Middle frontal gyrus (tissue), 1 donor: ENCODE results near the gene ARHGAP12.

Experiments used
- DNase-seq: peaks from one replicate; pipeline ENCODE4 v3.0.0-alpha.2; 2015; ENCODE audit warnings: low spot score; ENCODE audit errors: extremely low spot score

The ARHGAP12 gene

DNA sequence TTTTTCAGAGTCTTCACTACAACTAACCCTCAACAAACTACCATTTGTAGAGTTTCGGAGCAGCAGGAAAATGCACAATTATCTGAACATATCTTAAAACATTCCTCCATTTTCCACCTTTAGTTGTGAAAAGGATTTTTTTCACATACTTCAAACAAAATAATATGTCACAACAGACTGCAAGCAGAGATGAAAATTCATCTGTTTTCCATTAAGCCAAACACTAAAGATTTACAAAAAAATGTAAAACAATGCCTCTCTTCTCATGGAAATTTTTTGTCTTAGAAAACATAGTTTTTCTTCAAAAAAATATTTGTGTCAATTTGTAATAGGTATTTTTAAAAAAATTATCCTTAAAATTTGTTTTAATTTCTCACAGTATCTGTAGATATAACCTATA lies 98.9 kb downstream of the ARHGAP12 start:
- DNase-seq = no peak

DNA sequence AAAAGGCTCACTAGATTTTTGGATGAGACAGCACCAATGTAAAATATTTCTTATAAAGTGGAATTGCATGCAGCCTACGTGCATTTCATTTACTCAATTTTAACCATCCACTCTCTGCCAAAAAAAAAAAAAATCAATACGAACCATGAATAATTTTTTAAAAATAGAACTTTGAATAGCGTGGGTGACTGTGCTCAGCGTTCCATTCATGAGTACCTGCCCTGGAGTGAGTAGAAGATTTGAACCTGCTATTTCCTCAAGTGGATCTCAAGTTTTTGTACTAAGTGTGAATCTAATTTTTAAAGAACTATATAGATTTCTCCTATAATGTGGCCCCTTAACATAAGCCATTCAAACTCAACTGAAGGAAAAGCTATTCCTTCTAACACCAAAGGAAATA lies 105.3 kb downstream of the ARHGAP12 start:
- no peak for DNase-seq

DNA sequence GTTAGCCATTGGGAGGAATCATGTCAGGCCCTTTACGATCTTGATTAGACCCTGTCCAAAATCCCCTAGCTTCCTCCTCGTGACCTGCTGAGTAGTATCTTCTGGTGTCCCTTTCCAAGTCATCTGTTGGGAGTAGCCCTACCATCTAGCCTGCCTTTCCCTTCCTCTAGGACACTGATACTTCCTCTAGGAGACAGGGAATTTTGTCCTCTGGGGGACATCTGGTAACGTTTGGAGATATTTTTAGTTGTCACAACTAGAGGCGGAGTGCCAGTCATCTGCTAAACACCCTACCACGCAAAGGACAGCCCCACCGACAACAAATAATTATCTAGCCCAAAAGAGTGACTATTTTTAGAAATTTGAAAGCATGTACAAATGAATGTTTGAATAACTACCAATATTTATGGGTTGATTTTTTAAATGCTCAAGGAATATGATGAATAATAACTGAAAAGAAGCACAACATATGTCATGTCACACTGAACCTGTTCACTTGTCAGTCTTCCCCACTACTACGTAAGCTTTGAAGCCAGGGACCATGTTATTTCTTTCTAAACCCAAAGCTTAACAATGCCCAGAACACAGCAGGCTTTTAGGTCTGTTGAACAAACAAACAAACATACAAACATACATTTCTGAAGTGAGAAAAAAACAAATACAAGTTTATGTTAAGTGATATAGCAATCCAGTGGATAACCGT lies 105.9 kb downstream of the ARHGAP12 start:
- no peak for DNase-seq

DNA sequence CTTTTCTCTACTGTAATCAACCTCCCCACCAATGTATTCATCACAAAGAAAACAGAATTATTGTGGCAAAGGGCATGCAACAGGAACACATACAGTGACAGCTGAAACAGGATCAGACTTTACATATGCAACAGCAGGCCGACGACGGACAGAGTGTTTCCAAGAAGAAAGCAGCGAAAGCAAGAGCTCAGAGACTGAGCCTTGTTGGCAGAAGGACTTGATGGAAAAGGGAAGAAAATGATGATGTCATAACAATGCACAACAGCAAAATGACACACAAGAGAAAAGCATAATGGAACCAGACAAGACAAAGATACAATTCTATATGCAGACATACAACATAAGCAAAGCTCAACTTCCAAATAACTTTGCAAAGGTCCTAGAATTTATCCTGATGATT lies 106.5 kb downstream of the ARHGAP12 start:
- no peak for DNase-seq

DNA sequence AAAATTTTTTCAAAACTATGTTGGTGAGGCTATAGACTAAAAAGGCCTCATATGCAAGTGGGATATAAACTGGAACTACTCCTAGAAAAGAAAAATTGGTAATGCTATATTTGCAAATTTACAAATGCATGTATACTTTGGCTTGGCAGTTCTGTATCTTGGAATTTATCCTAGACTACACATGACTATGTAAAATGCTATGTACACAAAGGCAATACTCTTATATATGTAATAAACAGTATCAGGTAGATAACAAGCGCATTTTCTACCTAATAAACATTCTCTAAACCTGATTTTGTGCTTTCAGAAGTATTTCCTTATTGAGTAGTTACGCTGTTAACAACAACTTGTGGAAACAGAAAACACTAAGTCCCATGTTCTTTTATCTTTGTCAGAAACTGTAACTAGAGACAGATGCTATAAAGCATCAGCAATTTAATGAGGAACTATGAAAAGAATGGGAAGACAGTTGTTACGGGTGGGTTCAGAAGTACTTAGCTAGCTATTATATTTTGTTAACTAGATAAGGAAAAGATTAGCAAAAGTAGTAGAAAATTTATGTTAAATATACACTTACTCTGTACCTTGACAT lies 107.8 kb downstream of the ARHGAP12 start:
- DNase-seq = no peak

DNA sequence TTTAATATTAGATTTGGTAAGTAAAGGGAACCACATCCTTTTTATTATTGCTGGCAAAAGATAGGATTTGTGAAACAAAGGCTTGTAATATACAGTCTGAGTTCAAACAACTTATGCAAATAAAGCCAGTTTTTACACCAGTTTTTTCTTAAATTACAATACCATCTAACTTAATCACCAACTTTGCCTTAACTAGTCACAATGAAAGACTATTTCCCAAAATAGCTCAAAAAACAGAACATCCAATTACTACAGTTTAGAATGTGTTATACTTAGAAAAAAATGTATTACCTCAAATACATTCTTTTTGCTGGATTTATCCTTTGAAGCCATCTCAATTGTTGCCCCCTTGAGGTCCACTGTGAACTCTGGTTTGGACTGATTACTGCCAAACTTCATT lies 108.5 kb downstream of the ARHGAP12 start:
- DNase-seq = no peak

DNA sequence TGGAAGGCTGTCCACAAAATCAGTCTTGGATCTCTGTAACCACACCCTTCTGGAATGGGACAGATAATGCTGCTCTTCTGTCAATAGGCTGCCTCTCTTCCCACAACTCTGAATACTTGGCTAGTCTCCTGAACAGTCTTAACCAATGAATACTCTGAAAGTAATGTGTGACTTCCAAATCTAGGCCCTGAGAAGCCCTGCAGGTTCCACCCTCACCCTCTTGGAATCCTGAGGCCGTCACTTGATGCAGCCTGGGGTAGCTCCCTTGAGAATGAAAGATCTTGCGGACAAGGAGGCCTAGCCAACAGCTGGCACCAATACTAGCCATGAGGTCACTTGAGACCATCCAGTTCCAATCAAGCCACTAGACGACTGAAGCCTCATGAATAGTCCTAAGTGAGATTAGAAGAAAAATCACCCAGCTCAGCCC lies 109.2 kb downstream of the ARHGAP12 start:
- no peak for DNase-seq

DNA sequence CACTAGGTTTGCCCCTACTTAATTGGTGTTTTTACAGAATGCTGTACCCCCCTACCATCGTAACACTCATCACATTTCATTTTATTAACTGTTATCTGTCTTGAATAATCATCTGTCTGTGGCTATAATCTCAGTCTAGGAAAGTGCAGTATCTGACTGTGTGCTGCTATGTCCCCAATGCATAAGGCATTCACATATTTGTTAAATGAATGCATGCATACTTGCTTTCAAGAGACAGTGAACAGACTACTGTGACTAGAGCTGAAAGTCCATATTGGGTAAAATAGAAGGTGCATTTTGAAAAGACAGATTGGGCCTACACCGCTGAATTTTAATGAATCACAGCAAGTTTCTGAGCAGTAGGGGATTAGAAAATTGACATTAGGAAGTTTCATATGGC lies 112.3 kb downstream of the ARHGAP12 start:
- no peak for DNase-seq

DNA sequence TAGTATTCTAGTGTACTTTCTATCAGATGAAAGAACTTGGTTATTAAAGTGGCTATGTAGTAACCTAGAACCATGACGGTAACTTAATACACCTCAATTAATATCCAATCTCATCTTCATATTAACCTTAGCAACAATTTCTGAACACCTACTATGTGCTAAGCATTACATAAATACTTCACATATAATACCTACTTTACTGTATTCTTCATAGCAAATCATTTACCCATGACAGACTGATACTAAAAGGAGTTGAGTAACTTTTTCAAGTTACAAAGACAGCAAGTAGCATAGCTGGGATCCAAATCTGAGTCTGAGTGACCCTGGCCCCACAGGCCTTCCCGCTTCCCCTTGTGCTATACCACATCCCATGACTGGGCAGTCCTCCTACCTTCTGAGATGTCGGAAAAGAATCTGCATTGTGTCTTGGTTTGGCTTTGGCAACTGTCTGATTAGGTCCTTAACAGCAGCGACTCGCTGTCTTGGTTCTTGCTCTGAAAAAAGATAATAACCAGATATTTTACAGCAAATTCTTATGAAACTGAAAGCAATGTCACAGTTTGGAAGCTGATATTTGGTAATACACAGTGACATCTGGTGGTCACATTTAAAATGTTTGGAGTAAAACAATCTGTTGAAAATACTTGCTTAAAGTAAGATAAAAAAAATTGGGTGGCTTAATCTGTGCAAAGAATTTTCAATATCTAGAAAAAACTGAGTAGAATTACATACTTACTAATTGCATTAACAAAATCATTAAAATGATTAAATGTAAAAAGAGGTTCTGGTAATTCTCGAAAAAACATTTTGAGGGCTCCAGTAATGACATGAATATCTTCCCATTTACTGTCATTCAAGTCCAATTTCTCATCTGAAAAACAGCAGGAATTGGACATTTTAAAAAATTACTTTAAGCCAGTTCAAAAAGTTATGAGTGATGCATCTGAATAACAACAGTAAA lies 120.1 kb downstream of the ARHGAP12 start:
- peak; percentile 44 for DNase-seq

DNA sequence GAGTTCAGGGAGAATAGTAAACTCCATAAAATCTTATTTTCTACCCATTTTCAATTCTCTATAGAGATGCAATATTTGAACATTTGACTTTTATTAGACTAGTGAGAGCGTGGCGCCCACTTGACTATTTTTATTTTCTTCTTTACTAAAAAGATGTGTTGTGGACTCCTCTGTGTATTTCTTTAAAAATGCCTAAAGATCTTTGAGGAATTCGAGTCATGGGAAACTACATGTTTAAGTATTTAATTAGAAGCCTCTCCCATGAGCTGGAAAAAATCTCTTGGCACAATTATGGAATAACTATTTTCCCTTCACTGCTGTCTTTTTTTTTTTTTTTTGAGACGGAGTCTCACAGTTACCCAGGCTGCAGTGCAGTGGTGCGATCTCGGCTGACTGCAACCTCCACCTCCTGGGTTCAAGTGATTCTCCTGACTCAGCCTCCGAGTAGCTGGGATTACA lies 124.2 kb downstream of the ARHGAP12 start:
- no peak for DNase-seq

DNA sequence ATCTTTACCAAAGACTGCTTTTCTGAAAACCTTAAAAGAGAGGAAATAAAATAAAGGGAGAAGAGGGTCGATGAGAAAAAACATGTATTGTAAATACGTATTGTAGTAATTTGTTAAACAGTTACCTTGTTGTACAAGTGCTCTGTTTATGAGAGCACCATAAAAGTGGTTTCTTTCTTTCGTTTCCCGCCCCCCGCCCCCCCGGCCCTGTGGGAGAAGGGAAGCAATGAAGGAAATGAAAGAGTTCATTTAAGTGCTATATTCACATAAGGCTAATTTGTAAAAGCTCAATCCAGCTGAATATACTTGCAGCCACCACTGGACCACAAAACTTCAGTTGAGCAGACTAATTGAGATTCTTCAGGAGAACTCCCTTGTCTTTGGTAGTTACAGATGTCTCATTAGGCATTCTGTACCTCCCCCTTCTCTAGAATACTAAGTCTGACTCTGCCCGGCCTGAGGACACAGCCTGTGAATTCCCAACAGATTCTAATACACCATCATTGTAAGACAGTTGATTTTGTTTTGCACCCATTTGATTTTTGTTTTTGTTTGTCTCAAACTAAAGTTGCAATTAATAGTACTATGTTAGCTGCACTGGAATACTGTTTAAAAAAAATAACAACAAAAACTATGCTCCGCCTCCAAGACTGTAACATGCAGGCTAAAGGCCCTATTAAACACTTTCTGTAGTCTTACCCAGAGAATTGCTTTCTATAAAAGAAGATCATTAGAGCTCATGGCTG lies 124.9 kb downstream of the ARHGAP12 start:
- DNase-seq = no peak

DNA sequence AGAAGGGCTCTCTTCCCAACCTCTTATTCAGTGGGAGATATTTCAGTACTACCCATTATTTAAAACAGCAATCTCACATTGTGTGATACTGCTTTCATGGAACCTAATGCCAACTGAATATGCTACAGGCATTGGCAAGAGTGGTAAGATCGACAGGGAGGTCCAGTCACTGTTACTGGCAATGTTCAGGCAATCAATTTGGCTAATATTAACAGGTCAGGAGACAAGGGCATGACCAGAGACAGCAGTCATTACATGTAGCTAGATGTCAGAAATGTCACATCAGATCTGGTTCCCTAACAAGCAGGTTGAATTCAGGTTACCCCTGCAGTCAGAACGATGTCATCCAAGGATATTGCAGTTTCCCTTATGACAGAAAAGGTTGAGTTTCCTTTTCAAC lies 129.4 kb downstream of the ARHGAP12 start:
- no peak for DNase-seq

DNA sequence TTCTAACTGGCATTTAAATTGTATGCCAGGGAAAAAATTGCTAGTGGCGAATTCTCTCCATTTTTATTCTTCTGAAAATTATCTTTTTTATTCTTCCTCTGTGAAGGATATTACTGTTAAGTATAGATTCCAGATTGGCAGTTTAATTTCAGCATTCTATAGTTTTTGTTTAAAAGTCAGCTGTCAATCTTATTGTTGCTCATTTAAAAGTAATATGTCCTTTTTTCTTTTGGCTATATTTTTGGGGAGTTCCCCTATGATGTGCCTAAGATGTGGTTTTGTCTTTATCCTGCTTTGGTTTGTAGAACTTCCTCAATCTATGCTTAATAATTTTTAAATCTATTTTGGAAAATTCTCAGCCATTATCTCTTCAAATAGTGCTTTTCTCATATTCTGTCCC lies 135.9 kb downstream of the ARHGAP12 start:
- DNase-seq = no peak

DNA sequence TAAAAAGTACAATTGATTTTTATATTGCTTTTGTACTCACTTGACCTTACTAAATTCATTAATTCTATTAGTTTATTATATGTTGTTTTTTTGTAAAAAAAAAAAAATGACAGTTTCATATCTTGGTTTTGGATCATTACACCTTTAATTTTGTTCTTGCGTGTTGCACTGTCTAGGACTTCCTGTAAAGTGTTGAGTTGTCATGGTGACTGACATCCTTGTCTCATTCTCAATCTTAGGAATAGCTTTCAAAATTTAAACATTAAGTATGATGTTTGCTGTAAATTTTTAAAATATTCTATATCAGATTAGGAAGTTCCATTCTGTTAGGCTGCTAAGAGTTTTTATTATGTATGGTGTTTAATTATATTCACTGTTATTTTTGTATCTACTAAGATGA lies 139.1 kb downstream of the ARHGAP12 start:
- DNase-seq = no peak

DNA sequence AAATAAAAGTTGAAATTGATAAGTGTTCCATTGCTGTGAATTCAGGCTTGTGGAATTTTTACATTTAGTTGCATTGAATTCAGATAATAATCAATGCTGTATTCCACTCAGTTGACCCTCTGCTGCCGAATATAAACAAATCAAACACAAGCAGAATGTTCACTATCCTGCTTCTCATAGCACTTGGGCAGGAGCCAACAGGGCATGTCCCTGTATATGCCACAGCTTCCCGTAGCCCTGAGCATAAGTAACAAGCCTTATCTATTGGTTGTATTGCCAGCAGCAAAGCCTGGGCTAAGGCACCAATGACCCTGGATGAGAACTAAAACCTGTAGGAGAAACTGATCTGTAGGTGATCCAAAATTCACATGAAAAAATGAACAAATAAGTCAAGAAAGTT lies 145.9 kb downstream of the ARHGAP12 start:
- DNase-seq = no peak

DNA sequence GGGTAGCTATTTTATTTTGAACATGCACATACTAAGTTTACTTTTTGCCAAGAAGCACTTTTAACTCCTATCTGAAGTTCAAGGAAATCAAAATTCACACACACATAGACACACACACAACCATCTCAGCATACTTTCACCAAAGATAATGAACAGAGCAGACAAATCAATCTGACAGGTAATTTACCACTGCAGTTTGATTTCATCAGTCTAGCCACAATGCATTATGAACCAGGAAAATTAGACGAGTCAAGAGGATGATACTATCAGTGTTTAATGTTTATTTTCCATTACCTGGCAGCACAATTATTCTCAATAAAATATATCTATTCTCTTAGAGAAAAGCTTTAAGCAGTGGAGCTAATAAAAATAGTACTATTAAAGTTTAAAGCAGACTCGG lies 147.9 kb downstream of the ARHGAP12 start:
- no peak for DNase-seq

DNA sequence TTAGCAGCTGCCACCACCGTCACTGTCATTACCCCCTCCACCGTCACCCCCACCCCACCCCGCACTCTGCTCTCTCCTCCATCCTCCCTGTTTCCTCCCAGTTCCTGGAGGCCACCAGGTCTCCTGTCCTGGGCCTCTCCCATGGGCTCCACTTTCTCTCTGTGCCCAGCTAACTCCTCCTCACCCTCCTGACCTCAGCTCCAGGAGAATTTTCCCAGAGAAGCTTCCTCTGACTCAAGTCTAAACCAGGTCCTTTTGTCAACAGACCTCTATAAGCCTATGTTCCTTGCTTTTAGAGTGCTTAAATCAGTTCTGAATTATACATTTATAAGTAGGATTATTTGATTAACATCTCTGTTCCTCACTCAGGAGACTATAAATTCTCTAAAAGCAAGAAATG lies 150.0 kb downstream of the ARHGAP12 start:
- DNase-seq = no peak

DNA sequence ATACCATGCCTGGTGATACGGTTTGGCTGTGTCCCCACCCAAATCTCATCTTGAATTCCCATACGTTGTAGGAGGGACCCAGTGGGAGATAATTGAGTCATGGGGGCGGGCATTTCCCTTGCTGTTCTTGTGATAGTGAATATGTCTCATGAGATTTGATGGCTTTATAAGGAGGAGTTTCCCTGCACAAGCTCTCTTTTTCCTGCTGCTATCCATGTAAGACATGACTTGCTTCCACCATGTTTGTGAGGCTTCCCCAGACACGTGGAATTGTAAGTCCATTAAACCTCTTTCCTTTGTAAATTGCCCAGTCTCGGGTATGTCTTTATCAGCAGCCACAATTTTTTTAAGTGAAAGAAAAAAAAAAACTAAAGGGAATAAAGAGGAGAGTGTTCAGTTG lies 152.5 kb downstream of the ARHGAP12 start:
- no peak for DNase-seq

DNA sequence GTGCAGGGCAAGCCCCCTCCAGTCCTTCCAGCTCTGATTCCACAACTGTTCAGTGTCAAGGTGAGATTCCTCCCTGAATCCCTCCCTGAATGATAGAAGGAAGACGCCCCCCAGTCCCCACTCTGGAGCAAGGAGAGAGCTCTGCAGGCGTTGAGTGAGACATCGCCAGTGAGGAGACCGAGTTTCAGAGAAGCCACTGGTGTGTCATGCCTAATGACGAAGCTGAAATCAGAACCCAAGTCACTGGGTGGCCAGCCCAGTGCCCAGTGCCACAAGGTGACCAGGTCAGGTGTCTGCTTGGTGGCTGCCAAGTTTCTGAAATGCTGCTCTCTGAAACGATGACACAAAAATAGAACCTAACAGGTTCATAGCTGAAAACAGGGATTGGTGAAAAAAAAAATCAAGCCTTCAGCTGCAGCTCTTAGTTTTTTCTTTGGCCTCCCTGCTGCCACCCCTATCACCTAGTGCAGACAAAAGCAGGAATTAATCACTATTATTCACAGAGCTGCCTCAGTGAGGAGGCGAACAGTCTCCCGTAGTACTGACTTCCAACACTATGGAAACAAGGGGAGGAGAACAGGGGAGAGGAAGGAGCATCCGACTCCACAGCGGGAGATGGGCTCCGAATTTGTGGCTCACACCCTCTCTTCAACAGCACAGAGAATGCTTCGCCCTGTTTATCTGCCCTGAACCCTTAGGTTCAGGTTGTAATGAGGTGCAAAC lies 153.5 kb downstream of the ARHGAP12 start:
- DNase-seq = no peak

DNA sequence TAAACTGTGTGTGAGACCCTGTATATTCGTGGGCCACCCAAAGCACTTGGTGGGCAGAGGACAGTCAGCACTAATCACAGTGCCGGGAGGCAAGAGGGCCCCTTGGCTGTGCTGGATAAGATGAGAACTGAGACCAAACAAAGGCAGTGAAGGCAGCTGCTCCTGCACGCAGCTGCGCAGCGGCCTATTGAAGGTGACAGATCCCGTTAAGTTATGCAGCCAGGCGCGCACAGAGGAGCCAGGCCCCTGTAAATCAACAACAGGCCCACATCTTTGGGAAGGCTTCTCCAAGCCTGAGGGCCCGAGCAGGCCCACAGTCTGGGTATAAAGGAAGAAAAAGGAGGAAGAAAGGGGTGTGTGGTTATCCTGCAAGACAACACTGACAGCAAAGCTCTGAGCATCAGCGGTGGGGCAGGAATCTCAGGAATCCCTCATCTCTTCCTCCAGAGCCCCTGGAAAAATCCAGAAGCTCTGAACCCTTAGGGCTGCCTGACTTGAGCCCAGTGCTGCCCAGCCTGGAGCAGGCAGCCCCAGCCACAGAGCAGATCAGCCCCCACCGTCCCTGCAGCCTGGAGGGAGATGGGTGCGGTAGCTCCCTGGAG lies 154.2 kb downstream of the ARHGAP12 start:
- DNase-seq = no peak
